Hepatocyte (in vitro differentiated cells): ENCODE results near the gene APPBP2. TPM values are rescaled to one million over a fixed set of nuclear protein-coding genes. Genes with fewer than 3 reads are reported as not detected.
"Not testable (repeated sequence)": the region's sequence is repeated elsewhere in the genome, so short reads cannot be mapped to it uniquely, and the experiment has no call there.

Source experiments
- DNase-seq: peaks from one replicate; pipeline ENCODE4 v3.0.0-alpha.2; 2016; ENCODE audit warnings: low spot score
- H2AFZ ChIP-seq: fragments of 200-600 bp; sonication (generic); 2 replicates; pipeline ENCODE4 v1.6.0; 2016; ENCODE audit warnings: antibody characterized with exemption, mild to moderate bottlenecking
- H3K27ac ChIP-seq: fragments of 200-600 bp; sonication (generic); 2 replicates; pipeline ENCODE4 v1.5.1; 2016; ENCODE audit warnings: mild to moderate bottlenecking
- H3K27me3 ChIP-seq: fragments of 200-600 bp; sonication (generic); 2 replicates; pipeline ENCODE4 v1.6.1; 2016
- H3K36me3 ChIP-seq: fragments of 200-600 bp; sonication (generic); replicated peaks from 2 replicates; pipeline ENCODE4 v1.5.1; 2016; ENCODE audit warnings: low read depth; ENCODE audit not compliant: insufficient read depth
- H3K4me1 ChIP-seq: fragments of 200-600 bp; sonication (generic); 2 replicates; pipeline ENCODE4 v1.5.1; 2016; ENCODE audit warnings: mild to moderate bottlenecking, moderate library complexity; ENCODE audit not compliant: insufficient read depth
- H3K4me2 ChIP-seq: fragments of 200-600 bp; sonication (generic); 2 replicates; pipeline ENCODE4 v1.6.0; 2016
- H3K4me3 ChIP-seq: fragments of 200-600 bp; sonication (generic); 2 replicates; pipeline ENCODE4 v1.5.1; 2016; ENCODE audit warnings: mild to moderate bottlenecking
- H3K79me2 ChIP-seq: fragments of 200-600 bp; sonication (generic); 2 replicates; pipeline ENCODE4 v1.6.0; 2017; ENCODE audit warnings: mild to moderate bottlenecking
- H3K9me2 ChIP-seq: fragments of 200-600 bp; sonication (generic); replicated peaks from 2 replicates; pipeline ENCODE4 v1.6.0; 2017; ENCODE audit warnings: mild to moderate bottlenecking; ENCODE audit not compliant: insufficient read depth
- H3K9me3 ChIP-seq: fragments of 200-600 bp; sonication (generic); 2 replicates; pipeline ENCODE4 v1.5.1; 2016; ENCODE audit warnings: low read depth, mild to moderate bottlenecking
- H4K20me1 ChIP-seq: fragments of 200-600 bp; sonication (generic); 2 replicates; pipeline ENCODE4 v1.6.0; 2016; ENCODE audit warnings: mild to moderate bottlenecking; ENCODE audit not compliant: insufficient read depth, poor library complexity, severe bottlenecking
- EZH2 ChIP-seq: fragments of 200-600 bp; sonication (generic); IDR thresholded peaks from 2 replicates; pipeline ENCODE4 v1.6.1; 2016; ENCODE audit warnings: antibody characterized with exemption, mild to moderate bottlenecking, borderline replicate concordance
- EZH2phosphoT487 ChIP-seq: fragments of 200-600 bp; sonication (generic); IDR thresholded peaks from one replicate; pipeline ENCODE4 v1.6.1; 2018; ENCODE audit warnings: antibody characterized with exemption, mild to moderate bottlenecking, low read depth, moderate library complexity; ENCODE audit not compliant: unreplicated experiment, severe bottlenecking
- whole genome bisulfite sequencing: methylation state at CpG from one replicate; pipeline ENCODE4 v1.1.6; 2016; ENCODE audit warnings: low lambda C conversion rate; ENCODE audit errors: missing lambda C conversion rate; 5-methylcytosine and 5-hydroxymethylcytosine counted together
- polyA plus RNA-seq: library from polyadenylated mRNA; unstranded; fragments of >200 nt; fragmentation: Nextera tagmentation; extraction: Ambion mirVana; gene quantifications from 2 replicates; pipeline ENCODE4 v1.2.1, GENCODE V29; 2016
- total RNA-seq: library from RNA; depleted of rRNA; stranded (reverse); fragments of >200 nt; gene quantifications from 2 replicates; pipeline ENCODE4 v1.2.3, GENCODE V29; 2014
- TF ChIP-seq, protein P1 (sequence below): fragments of 200-600 bp; sonication (generic); IDR thresholded peaks from 2 replicates; pipeline ENCODE4 v1.5.1; 2016; ENCODE audit warnings: antibody characterized with exemption, mild to moderate bottlenecking; ENCODE audit not compliant: poor library complexity

The APPBP2 gene
- total and polyA plus RNA-seq, 2 experiments from 2014 or later = 37.2 to 42.0 TPM

DNA sequence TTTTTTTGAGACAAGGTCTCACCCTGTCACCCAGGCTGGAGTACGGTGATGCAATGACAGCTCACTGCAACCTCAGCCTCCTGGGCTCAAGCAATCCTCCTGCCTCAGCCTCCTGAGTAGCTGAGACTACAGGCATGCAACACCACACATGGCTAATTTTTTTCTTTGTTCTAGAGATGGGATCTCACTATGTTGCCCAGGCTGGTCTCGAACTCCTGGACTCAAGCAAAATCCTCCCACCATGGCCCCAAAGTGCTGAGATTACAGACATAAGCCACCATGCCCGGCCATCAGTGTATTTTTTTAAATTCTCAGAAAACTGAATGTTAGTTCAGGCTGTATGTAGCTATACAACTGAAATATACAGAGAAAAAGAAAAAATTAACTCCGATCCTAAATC is 6.2 kb downstream of the APPBP2 start:
- H2AFZ ChIP-seq = no peak overlapping the region
- H3K4me2 ChIP-seq = no peak overlapping the region
- H3K36me3 ChIP-seq = no peaks in the 10 kb centered on the region
- no peak overlapping the region for H3K27ac ChIP-seq
- H3K9me3 ChIP-seq = no peaks in the 10 kb centered on the region
- no peak overlapping the region for H3K4me3 ChIP-seq
- no peaks in the 10 kb centered on the region for H3K9me2 ChIP-seq
- peaks cover 100% of the 10 kb centered on the region for H3K79me2 ChIP-seq
- no peaks in the 10 kb centered on the region for H3K27me3 ChIP-seq
- DNase-seq = no peak
- TF ChIP-seq, protein P1, sequence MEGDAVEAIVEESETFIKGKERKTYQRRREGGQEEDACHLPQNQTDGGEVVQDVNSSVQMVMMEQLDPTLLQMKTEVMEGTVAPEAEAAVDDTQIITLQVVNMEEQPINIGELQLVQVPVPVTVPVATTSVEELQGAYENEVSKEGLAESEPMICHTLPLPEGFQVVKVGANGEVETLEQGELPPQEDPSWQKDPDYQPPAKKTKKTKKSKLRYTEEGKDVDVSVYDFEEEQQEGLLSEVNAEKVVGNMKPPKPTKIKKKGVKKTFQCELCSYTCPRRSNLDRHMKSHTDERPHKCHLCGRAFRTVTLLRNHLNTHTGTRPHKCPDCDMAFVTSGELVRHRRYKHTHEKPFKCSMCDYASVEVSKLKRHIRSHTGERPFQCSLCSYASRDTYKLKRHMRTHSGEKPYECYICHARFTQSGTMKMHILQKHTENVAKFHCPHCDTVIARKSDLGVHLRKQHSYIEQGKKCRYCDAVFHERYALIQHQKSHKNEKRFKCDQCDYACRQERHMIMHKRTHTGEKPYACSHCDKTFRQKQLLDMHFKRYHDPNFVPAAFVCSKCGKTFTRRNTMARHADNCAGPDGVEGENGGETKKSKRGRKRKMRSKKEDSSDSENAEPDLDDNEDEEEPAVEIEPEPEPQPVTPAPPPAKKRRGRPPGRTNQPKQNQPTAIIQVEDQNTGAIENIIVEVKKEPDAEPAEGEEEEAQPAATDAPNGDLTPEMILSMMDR = no peak
- TF ChIP-seq EZH2phosphoT487 = no peak
- TF ChIP-seq EZH2 = no peak
- H4K20me1 ChIP-seq = peaks cover 77% of the 10 kb centered on the region
- H3K4me1 ChIP-seq = peaks cover 17% of the 10 kb centered on the region
- WGBS = 97% methylated on average over 4 of the region's 4 CpGs

DNA sequence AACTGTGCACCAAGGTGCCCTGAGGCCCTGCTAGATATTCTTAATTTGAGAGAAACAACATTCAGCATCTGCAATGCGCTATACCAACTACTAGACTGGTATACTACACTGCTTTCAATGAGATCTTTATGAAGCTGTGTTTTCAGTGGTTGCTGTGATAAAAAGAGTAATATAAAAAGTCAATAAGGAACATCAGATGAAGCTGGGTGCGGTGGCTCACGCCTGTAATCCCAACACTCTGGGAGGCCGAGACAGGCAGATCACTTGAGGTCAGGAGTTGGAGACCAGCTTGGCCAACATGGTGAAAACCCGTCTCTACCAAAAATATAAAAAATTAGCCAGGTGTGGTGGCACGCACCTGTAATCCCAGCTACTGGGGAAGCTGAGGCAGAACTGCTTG is 10.4 kb downstream of the APPBP2 start:
- not testable (repeated sequence) for DNase-seq, H3K4me3 ChIP-seq, H3K4me1 ChIP-seq, H3K4me2 ChIP-seq, H3K9me3 ChIP-seq, H3K36me3 ChIP-seq, H2AFZ ChIP-seq, H3K27me3 ChIP-seq, H3K27ac ChIP-seq, H3K9me2 ChIP-seq
- Histone ChIP-seq H3K79me2 (peaks cover 98% of the 10 kb centered on the region), H4K20me1 (peaks cover 69% of the 10 kb centered on the region)
- WGBS = 96% methylated on average over 6 of the region's 6 CpGs

- not testable (repeated sequence) for H3K4me1 ChIP-seq, H2AFZ ChIP-seq, H3K9me3 ChIP-seq, DNase-seq, H3K4me2 ChIP-seq, H3K4me3 ChIP-seq, H3K36me3 ChIP-seq, H3K27me3 ChIP-seq, H3K9me2 ChIP-seq, H3K27ac ChIP-seq
- Histone ChIP-seq H4K20me1 (peaks cover 69% of the 10 kb centered on the region), H3K79me2 (peaks cover 98% of the 10 kb centered on the region)
- WGBS = over 99% methylated on average over 5 of the region's 5 CpGs
Measured at GRCh38 chr17:60515199-60515598, 10.8 kb downstream of the APPBP2 start.

- no peak for DNase-seq
- Histone ChIP-seq H3K4me1 (no peaks in the 10 kb centered on the region), H3K79me2 (peaks cover 98% of the 10 kb centered on the region), H3K27me3 (no peaks in the 10 kb centered on the region), H3K27ac (no peak overlapping the region), H3K4me2 (no peak overlapping the region), H3K9me2 (no peaks in the 10 kb centered on the region), H3K4me3 (no peak overlapping the region), H4K20me1 (peaks cover 71% of the 10 kb centered on the region), H3K36me3 (no peaks in the 10 kb centered on the region), H3K9me3 (no peaks in the 10 kb centered on the region), H2AFZ (no peak overlapping the region)
- 100% methylated on average over 1 of the region's 1 CpG for WGBS
- TF ChIP-seq EZH2phosphoT487 (no peak), EZH2 (no peak)
- TF ChIP-seq, protein P1 = no peak
Measured at GRCh38 chr17:60514500-60514899, 11.5 kb downstream of the APPBP2 start.

DNA sequence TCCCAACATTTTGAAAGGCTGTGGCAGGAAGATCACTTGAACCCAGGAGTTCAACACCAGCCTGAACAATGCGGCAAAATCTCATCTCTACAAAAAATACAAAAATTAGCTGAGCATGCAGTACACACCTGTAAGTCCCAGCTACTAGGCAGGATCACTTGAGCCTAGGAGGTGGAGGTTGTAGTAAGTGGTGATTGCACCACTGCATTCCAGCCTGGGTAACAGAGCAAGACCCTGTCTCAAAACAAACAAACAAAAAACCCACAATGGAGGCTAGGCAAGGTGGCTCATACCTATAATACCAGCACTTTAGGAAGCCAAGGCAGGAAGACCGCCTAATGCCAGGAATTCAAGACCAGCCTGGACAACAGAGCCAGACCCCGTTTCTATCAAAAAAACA is 12.0 kb downstream of the APPBP2 start:
- Histone ChIP-seq H4K20me1 (peaks cover 73% of the 10 kb centered on the region), H3K9me3 (no peaks in the 10 kb centered on the region), H3K4me3 (no peak overlapping the region), H2AFZ (no peak overlapping the region), H3K36me3 (no peaks in the 10 kb centered on the region), H3K9me2 (no peaks in the 10 kb centered on the region), H3K79me2 (peaks cover 98% of the 10 kb centered on the region), H3K27me3 (no peaks in the 10 kb centered on the region), H3K4me1 (no peaks in the 10 kb centered on the region), H3K4me2 (no peak overlapping the region), H3K27ac (no peak overlapping the region)
- 96% methylated on average over 3 of the region's 3 CpGs for WGBS
- DNase-seq = no peak
- TF ChIP-seq, protein P1 = no peak
- TF ChIP-seq EZH2 (no peak), EZH2phosphoT487 (no peak)
